Measurements from ENCODE around the gene SLX9.

DNA sequence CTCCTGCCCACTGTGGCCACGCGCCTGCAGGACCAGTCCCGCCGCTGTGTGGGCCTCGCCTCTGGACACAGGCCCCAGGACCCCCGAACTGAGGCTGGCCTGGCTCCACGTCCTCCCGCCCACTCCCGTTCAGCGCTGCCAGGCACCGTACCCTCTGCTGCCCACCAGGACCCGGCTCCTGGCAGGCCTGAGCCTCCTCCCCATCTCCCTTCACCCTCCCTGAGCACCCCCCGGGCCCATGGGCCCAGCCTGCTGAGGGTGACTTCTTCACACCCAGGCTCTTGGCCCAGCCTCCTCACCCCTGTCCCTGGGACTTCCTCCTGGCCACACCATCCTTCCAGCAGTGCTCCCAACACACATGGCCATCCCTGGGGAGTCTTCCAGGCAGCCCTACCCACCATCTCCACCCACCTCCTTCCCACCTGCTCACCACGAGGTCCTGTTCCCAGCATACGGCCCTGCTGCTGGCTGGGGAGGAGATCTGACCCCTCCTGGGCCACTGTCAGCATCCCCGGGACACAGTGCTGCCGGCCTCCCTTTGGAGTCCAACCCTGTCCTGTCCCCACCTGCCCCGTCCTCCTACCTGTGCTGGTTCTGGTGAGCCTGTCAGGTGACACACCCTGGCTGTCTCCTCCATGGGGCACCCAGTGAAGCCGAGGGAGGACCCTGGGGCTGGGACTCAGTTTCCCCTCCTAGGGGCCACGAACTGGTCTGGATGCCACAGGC lies 53.7 kb downstream of the SLX9 start:
- TF ChIP-seq CTCF (IDR thresholded peaks at IDR 0.05), result no peak
- TF ChIP-seq POLR2A (IDR thresholded peaks at IDR 0.05), result no peak
